SH-SY5Y (cell line): ENCODE measurements around the gene CEP290.

Experiments used
- GATA2 ChIP-seq: IDR thresholded peaks from 2 replicates; pipeline ENCODE4 v1.6.1; 2011; ENCODE audit warnings: mild to moderate bottlenecking, low read depth, low read length
- GATA3 ChIP-seq: IDR thresholded peaks from 2 replicates; pipeline ENCODE4 v1.6.1; 2011; ENCODE audit warnings: low read depth, mild to moderate bottlenecking, low read length, moderate library complexity

- TF ChIP-seq GATA3, result no peak
- TF ChIP-seq GATA2, result no peak
Measured at GRCh38 chr12:88156075-88156654, 14.3 kb upstream of the CEP290 start.
